IPS-15b (cell line): ENCODE measurements around the gene CDKN1C.

Experiments
- H3K27me3 ChIP-seq: one replicate; pipeline ENCODE4 v1.6.1; 2013; ENCODE audit warnings: low read length; ENCODE audit not compliant: control insufficient read depth, insufficient read depth
- H3K36me3 ChIP-seq: one replicate; pipeline ENCODE4 v1.6.1; 2013; ENCODE audit warnings: low read length; ENCODE audit not compliant: control insufficient read depth, insufficient read depth
- H3K4me1 ChIP-seq: one replicate; pipeline ENCODE4 v1.6.1; 2013; ENCODE audit warnings: mild to moderate bottlenecking, low read length; ENCODE audit not compliant: control insufficient read depth, insufficient read depth
- H3K4me3 ChIP-seq: one replicate; pipeline ENCODE4 v1.5.1; 2013; ENCODE audit warnings: low read depth, low read length
- H3K9ac ChIP-seq: one replicate; pipeline ENCODE4 v1.6.1; 2013; ENCODE audit warnings: low read depth, mild to moderate bottlenecking, low read length
- H3K9me3 ChIP-seq: one replicate; pipeline ENCODE4 v1.6.1; 2013; ENCODE audit warnings: mild to moderate bottlenecking, low read length; ENCODE audit not compliant: control insufficient read depth, insufficient read depth

Gene CDKN1C

DNA sequence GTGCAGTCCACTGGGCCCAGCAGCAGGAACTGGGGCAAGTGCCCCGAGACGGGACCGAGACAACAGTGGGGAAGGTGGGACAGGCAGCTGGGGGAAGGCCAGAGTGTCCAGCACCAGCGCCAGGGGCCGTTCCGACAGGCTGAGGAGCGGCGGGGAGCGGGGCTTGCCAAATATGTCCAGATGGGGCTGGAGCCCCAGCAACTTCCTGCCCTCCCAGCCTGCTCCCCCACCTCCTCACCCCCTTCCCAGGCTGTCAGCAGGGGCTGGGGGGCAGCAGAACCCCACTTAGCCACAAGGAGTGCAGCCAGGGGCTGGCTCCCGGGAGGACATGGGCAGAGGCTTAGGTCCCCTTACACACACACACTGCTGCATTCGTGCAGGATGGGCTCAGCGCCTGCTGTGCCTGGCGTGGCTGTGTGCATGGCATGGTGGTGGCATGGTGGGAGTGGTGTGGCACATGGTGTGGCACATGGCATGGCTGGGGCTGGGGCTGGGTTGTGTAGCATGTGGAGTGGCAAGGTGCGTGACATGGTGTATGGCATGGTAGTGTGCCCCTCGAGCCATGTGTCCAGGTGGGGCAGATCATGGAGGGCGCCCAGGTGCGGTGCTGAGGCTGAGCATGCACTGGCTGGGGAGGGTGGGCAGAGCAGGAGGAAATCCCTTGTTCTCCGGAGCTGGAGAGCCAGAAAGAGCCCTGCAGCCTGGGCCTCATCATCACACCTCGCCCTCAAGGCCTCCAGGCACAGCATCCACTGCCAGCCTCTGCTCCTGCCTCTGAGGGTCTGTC, 51.7 kb downstream of the CDKN1C start:
- Histone ChIP-seq H3K4me1 (no peaks in the 10 kb centered on the region), H3K9me3 (no peaks in the 10 kb centered on the region), H3K36me3 (no peaks in the 10 kb centered on the region), H3K27me3 (no peaks in the 10 kb centered on the region), H3K9ac (no peak overlapping the region), H3K4me3 (no peak overlapping the region)
